Right lobe of liver (tissue), 6 donors: Measurements from ENCODE around the gene ARMCX2. TPM values are rescaled to one million over a fixed set of nuclear protein-coding genes. Genes with fewer than 3 reads are reported as not detected.

ENCODE experiments used
- ATAC-seq, 4 donors: fragments of 200-7000 bp; cut with Tn5 transposase; one replicate each; pipeline ENCODE4 v1.9.1; 2020; ENCODE audit warnings: mild to moderate bottlenecking in 4 of 4, moderate library complexity in 4 of 4
- DNase-seq, 3 donors: peaks; one replicate each; pipeline ENCODE4 v3.0.0-alpha.2; 2020
- H3K27ac ChIP-seq, 3 donors: fragments of 200-600 bp; one replicate each; pipeline ENCODE4 v1.8.0; 2022
- H3K27me3 ChIP-seq, 2 donors: fragments of 200-600 bp; one replicate each; pipeline ENCODE4 v1.8.0; 2022
- H3K36me3 ChIP-seq, 4 donors: fragments of 200-600 bp; sonication (generic) in 1 of 4; one replicate each; pipeline versions ENCODE4 v1.5.1 to v1.8.0; 2017 to 2022; ENCODE audit warnings: control low read depth in 1 of 4
- H3K4me1 ChIP-seq, 4 donors: fragments of 200-600 bp; sonication (generic) in 1 of 4; one replicate each; pipeline versions ENCODE4 v1.5.1 to v1.8.0; 2017 to 2022; ENCODE audit warnings: control low read depth in 1 of 4
- H3K4me3 ChIP-seq, 3 donors: fragments of 200-600 bp; one replicate each; pipeline ENCODE4 v1.8.0; 2022
- H3K9me3 ChIP-seq, 4 donors: fragments of 200-600 bp; sonication (generic) in 1 of 4; one replicate each; pipeline versions ENCODE4 v1.5.1 to v1.8.0; 2017 to 2022; ENCODE audit warnings: control low read depth in 1 of 4
- POLR2A ChIP-seq: fragments of 450-650 bp; IDR thresholded peaks from one replicate; pipeline ENCODE4 v1.6.1; 2017; ENCODE audit warnings: antibody characterized with exemption, mild to moderate bottlenecking
- WGBS: methylation state at CpG from one replicate; pipeline ENCODE4 v1.1.6; 2018; ENCODE audit warnings: low coverage, low lambda C conversion rate; ENCODE audit not compliant: insufficient coverage; ENCODE audit errors: missing lambda C conversion rate; 5-methylcytosine and 5-hydroxymethylcytosine counted together
- intact Hi-C, 2 donors: fragments of 100-400 bp; cut with DNase I; formaldehyde crosslinking; loops; one replicate each; pipeline versions ENCODE4 v1.11.2 to v1.14.1; 2022
- long read RNA-seq: library from polyadenylated mRNA; unstranded; transcript quantifications from one replicate; pipeline ENCODE4 v2.0.0, GENCODE V29; 2019
- total RNA-seq, 6 experiments: library from RNA; depleted of rRNA in 2 of 6; stranded (reverse); fragments of >200 nt in 2 of 6; fragmentation: NEBNext Ultra II Directional in 3 of 6; extraction: Animal tissue kit (Norgen Biotek cat#: 25700) in 3 of 6; gene quantifications; one replicate each; pipeline versions ENCODE4 v1.1.0 to v1.2.4, GENCODE V29; 2016 to 2023
- TF ChIP-seq, protein P1 (sequence below), 4 donors: fragments of 200-600 bp in 3 of 4; fragments of 450-650 bp in 1 of 4; IDR thresholded peaks; one replicate each; pipeline versions ENCODE4 v1.5.1 to v1.8.0; 2016 to 2022; ENCODE audit warnings: antibody characterized with exemption in 4 of 4, mild to moderate bottlenecking in 2 of 4
- donor health status: DM: no; HTN: yes; CAD: no.
- donor health status: DM: no; HTN: no; CAD: no.
- donor health status: DM: no; HTN: no; CAD: no.
- donor health status: DM: no; HTN: yes; CAD: no.
- donor health status: DM: no; HTN: yes; CAD: no.

Gene ARMCX2
- total RNA-seq, result 1 to 10 TPM in 5 of 6 experiments, under 1 TPM in 1; 0.98 to 5.0 (median 3.6) TPM
- long read RNA-seq, result 0 reads

DNA sequence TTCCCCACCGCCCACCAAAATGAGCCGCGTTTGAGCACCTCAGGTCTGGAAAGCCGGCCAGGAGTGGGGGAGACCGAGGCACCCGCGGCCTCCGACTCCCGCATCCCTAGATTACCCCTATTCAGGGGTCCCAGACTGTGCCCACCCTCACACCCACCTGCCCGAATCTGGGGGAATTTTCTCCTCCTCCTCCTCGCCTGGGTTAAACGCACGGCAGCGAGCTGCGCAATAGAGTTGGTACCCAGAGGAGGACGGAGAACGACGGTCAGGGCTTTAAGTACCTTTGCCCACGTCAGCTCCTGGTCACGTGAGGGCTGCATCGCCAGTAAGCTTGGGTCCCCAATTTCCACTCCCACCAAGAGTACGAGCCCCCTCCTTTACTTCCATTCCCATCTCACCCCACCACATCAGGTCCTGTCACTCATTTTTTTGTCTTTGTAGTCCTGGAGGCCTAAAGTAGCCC, at the start of gene ARMCX2:
Gene ARMCX2, minus strand, starts transcription at position 250 of the 463 bp plus-strand sequence. CDS start 2,262 bp downstream, outside the sequence.
- DNase-seq, result peak in 1 of 3 donors; percentile 29
- Histone ChIP-seq H3K27me3 (no peaks in the 10 kb centered on the region), H3K4me1 (no peaks in the 10 kb centered on the region), H3K4me3 (peak within 1 kb of the TSS; percentile 28 to 51 (median 44)), H3K27ac (peak within 1 kb of the TSS in 2 of 3 donors; percentile 11 to 18), H3K9me3 (no peaks in the 10 kb centered on the region), H3K36me3 (no peaks in the 10 kb centered on the region)
- intact Hi-C loops, result no loop called here
- TF ChIP-seq POLR2A, result no peak
- TF ChIP-seq, protein P1, sequence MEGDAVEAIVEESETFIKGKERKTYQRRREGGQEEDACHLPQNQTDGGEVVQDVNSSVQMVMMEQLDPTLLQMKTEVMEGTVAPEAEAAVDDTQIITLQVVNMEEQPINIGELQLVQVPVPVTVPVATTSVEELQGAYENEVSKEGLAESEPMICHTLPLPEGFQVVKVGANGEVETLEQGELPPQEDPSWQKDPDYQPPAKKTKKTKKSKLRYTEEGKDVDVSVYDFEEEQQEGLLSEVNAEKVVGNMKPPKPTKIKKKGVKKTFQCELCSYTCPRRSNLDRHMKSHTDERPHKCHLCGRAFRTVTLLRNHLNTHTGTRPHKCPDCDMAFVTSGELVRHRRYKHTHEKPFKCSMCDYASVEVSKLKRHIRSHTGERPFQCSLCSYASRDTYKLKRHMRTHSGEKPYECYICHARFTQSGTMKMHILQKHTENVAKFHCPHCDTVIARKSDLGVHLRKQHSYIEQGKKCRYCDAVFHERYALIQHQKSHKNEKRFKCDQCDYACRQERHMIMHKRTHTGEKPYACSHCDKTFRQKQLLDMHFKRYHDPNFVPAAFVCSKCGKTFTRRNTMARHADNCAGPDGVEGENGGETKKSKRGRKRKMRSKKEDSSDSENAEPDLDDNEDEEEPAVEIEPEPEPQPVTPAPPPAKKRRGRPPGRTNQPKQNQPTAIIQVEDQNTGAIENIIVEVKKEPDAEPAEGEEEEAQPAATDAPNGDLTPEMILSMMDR (IDR thresholded peaks at IDR 0.05), result no peak
- 34% methylated on average over 4 of the region's 22 CpGs for WGBS
- ATAC-seq, result peak; percentile 13 to 58 (median 52)

GRCh38 chrX:101709384-101709783, 49.7 kb upstream of the ARMCX2 start:
- 54% methylated on average over 3 of the region's 3 CpGs for WGBS
- no peak for DNase-seq
- no peaks in the 10 kb centered on the region for H3K4me1 ChIP-seq
- TF ChIP-seq, protein P1 (IDR thresholded peaks at IDR 0.05), result no peak
- TF ChIP-seq POLR2A, result no peak
- H3K9me3 ChIP-seq, result no peaks in the 10 kb centered on the region
- H3K4me3 ChIP-seq, result no peak overlapping the region
- no peaks in the 10 kb centered on the region for H3K36me3 ChIP-seq
- ATAC-seq, result no peak
- H3K27me3 ChIP-seq, result no peaks in the 10 kb centered on the region
- intact Hi-C loops, result no loop called here
- H3K27ac ChIP-seq, result no peak overlapping the region

GRCh38 chrX:101708163-101708562, 48.5 kb upstream of the ARMCX2 start:
- no peaks in the 10 kb centered on the region for H3K27me3 ChIP-seq

GRCh38 chrX:101693476-101693875, 33.8 kb upstream of the ARMCX2 start:
- Histone ChIP-seq H3K4me3 (no peak overlapping the region), H3K27me3 (peaks cover 0 to 14% of the 10 kb centered on the region in 2 donors), H3K9me3 (no peaks in the 10 kb centered on the region), H3K27ac (no peak overlapping the region), H3K36me3 (no peaks in the 10 kb centered on the region), H3K4me1 (no peaks in the 10 kb centered on the region)
- TF ChIP-seq, protein P1 (IDR thresholded peaks at IDR 0.05), result no peak
- no peak for TF ChIP-seq POLR2A
- WGBS, result 41% methylated on average over 4 of the region's 4 CpGs
- ATAC-seq (no peak), DNase-seq (no peak)
- intact Hi-C loops, result no loop called here

More at GRCh38 chrX:101708163-101708562, 48.5 kb upstream of the ARMCX2 start:
- WGBS, result 37% methylated on average over 3 of the region's 3 CpGs
- Histone ChIP-seq H3K4me1 (no peaks in the 10 kb centered on the region), H3K9me3 (no peaks in the 10 kb centered on the region), H3K27ac (no peak overlapping the region), H3K36me3 (no peaks in the 10 kb centered on the region), H3K4me3 (no peak overlapping the region)
- no peak for TF ChIP-seq POLR2A
- TF ChIP-seq, protein P1 (IDR thresholded peaks at IDR 0.05), result no peak
- ATAC-seq (no peak), DNase-seq (no peak)
- intact Hi-C loops, result no loop called here
